SK-N-SH treated with all-trans-retinoic acid at 6 μM for 48 hours (cell line): ENCODE results near the gene ZNF345.

ENCODE experiments used
- ARNTL ChIP-seq: fragments of 450-650 bp; formaldehyde crosslinking; IDR thresholded peaks from 2 replicates; pipeline ENCODE4 v1.5.0; 2020; ENCODE audit warnings: low read depth, mild to moderate bottlenecking, moderate library complexity, borderline replicate concordance
- CSDC2 ChIP-seq: fragments of 250-450 bp; sonication (Bioruptor Pico); IDR thresholded peaks from 2 replicates; pipeline ENCODE4 v1.5.0; 2020; ENCODE audit warnings: mild to moderate bottlenecking, moderate library complexity
- TCF4 ChIP-seq: fragments of 250-450 bp; sonication (Bioruptor Pico); IDR thresholded peaks from 2 replicates; pipeline ENCODE4 v1.8.0; 2021; ENCODE audit warnings: mild to moderate bottlenecking, moderate library complexity, borderline replicate concordance
- TOX ChIP-seq: fragments of 250-450 bp; sonication (Bioruptor Pico); IDR thresholded peaks from 2 replicates; pipeline ENCODE4 v1.8.0; 2021; ENCODE audit warnings: mild to moderate bottlenecking, moderate library complexity, borderline replicate concordance
- TSHZ2 ChIP-seq: fragments of 250-450 bp; sonication (Bioruptor Pico); IDR thresholded peaks from 2 replicates; pipeline ENCODE4 v1.5.0; 2020; ENCODE audit warnings: mild to moderate bottlenecking, moderate library complexity
- ZFP3 ChIP-seq: fragments of 250-450 bp; sonication (Bioruptor Pico); IDR thresholded peaks from 2 replicates; pipeline ENCODE4 v1.5.0; 2020; ENCODE audit warnings: mild to moderate bottlenecking, moderate library complexity
- ZNF8 ChIP-seq: fragments of 450-650 bp; formaldehyde crosslinking; IDR thresholded peaks from 2 replicates; pipeline ENCODE4 v1.5.0; 2020; ENCODE audit warnings: mild to moderate bottlenecking, moderate library complexity
- TF ChIP-seq, protein P1 (sequence below): fragments of 250-450 bp; sonication (Bioruptor Pico); IDR thresholded peaks from 2 replicates; pipeline ENCODE4 v1.8.0; 2020; ENCODE audit warnings: mild to moderate bottlenecking, moderate library complexity, borderline replicate concordance

DNA sequence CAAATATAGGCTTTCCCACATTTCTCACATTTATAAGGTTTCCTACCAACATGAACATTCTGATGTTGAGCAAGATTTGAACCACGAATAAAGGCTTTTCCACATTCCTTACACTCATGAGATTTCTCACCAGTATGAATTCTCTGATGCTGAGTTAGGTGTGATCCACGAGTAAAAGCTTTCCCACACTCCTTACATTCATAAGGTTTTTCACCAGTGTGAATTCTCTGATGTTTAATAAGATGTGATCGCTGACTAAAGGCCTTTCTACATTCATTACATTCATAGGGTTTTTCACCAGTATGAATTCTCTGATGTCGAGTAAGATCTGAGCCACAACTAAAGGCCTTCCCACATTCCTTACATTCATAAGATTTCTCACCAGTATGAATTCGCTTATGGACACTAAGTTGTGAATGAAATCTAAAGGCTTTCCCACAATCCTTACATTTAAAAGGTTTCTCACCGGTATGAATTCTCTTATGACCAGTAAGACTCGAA lies 31.5 kb upstream of the ZNF345 start:
- TF ChIP-seq ARNTL (CRISPR knock-in tag) (no peak), TCF4 (no peak), CSDC2 (no peak), ZNF8 (CRISPR knock-in tag) (no peak), TOX (CRISPR knock-in tag) (no peak), ZFP3 (CRISPR knock-in tag) (no peak), TSHZ2 (CRISPR knock-in tag) (no peak)
- TF ChIP-seq, protein P1, sequence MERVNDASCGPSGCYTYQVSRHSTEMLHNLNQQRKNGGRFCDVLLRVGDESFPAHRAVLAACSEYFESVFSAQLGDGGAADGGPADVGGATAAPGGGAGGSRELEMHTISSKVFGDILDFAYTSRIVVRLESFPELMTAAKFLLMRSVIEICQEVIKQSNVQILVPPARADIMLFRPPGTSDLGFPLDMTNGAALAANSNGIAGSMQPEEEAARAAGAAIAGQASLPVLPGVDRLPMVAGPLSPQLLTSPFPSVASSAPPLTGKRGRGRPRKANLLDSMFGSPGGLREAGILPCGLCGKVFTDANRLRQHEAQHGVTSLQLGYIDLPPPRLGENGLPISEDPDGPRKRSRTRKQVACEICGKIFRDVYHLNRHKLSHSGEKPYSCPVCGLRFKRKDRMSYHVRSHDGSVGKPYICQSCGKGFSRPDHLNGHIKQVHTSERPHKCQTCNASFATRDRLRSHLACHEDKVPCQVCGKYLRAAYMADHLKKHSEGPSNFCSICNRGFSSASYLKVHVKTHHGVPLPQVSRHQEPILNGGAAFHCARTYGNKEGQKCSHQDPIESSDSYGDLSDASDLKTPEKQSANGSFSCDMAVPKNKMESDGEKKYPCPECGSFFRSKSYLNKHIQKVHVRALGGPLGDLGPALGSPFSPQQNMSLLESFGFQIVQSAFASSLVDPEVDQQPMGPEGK (CRISPR knock-in tag) = no peak
